ENCODE results near the gene SEMA7A.

The SEMA7A gene

DNA sequence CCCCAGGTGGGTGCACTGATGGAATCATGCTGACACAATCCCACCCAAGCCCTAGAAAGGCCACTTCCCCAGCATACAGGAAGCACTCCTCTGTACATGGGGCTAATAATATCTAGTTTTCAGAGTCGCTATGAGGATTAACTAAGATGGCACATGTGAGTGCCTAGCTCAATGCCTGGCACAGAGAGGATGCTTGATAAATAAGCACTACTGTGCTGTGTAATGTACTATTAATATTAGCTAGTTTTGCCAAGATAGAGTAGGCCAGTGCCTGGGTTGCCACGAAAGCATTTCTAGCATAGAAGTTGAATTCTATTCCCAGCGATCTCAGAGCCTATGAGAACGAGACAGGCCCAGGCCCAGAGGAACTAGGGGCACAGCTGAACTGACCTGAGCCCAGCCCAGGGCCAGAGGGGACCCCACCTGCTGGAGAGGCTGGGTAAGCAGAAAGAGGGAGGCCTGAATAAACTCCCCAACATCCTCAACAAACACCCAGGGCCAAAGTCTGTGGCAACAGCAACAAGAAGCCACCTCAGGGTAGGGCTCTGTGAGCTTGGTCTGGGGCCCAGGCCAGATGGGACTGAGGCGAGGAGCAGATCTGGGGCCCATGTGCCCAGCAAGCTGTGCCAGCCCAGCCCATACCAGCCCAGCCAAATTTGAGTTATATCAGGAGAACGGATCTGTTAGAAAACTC is 7.6 kb upstream of the SEMA7A start:
- Histone ChIP-seq H3K4me3 (ENCODE audit: low read length) (no peak overlapping the region), H3K4me1 (ENCODE audit: control insufficient read depth, insufficient read depth, low read length) (no peaks in the 10 kb centered on the region), H3K36me3 (ENCODE audit: control insufficient read depth, insufficient read depth, low read length) (no peaks in the 10 kb centered on the region), H3K27ac (ENCODE audit: low read length) (no peak overlapping the region), H3K9me3 (ENCODE audit: control insufficient read depth, insufficient read depth, low read length) (no peaks in the 10 kb centered on the region), H3K27me3 (ENCODE audit: control insufficient read depth, insufficient read depth, low read length) (no peaks in the 10 kb centered on the region)
- no peak for DNase-seq (ENCODE audit: low read depth, low spot score)
- no CpG with 5 or more reads among the region's 6 CpGs for WGBS (ENCODE audit: insufficient coverage, insufficient read length)

DNA sequence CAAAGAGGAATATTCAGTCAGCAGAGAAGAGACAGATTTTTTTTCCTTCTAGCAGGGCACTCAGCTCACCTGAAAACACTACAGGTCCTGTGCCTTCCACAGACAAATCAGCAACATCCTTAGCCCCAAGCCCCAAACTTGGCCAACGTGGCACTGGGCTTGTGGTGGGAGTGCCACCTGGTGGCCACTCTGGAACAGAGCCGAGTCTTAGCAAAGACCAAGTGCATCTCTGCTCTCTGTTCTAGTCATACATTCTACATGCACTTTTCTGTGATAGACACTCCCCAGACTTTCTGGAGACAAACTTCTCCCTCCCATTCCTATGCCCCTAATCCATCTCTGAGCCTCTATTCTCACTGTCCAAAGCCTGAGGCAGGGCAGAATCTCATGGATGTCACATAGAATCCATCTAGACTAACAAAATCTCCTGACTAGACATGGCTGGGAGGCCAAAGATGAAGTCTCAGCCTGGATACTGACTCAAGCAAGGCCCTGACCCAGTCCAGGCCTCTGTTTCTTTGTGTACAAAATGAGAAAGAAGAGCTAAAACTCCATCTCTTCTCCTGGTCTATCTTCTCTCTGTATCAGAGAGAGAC is 5.1 kb upstream of the SEMA7A start:
- H3K4me3 ChIP-seq (ENCODE audit: low read length) = no peak overlapping the region
- H3K36me3 ChIP-seq (ENCODE audit: control insufficient read depth, insufficient read depth, low read length) = no peaks in the 10 kb centered on the region
- H3K9me3 ChIP-seq (ENCODE audit: control insufficient read depth, insufficient read depth, low read length) = no peaks in the 10 kb centered on the region
- no peaks in the 10 kb centered on the region for H3K27me3 ChIP-seq (ENCODE audit: control insufficient read depth, insufficient read depth, low read length)
- WGBS (ENCODE audit: insufficient coverage, insufficient read length) = no CpG with 5 or more reads among the region's 2 CpGs
- no peaks in the 10 kb centered on the region for H3K4me1 ChIP-seq (ENCODE audit: control insufficient read depth, insufficient read depth, low read length)
- H3K27ac ChIP-seq (ENCODE audit: low read length) = no peak overlapping the region
- peak; percentile 57 for DNase-seq (ENCODE audit: low read depth, low spot score)

DNA sequence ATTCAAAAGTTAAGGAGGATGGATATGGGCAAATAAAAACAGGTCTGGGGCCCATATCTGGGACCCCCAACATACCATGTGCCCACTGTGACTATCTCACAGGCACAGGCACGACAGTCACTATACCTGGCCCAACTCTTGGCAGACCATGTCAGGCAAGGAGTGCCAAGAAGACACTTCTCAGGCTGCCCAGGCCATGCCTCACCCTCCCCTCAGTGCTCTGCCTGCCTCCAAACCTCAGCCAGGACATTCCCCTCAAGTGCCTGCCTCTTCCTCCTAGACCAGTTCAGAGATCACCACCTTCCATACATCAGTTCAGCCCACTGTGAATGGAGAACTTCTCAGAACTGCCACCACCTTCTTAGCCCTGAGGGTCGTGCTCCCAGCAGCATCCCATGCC is 4.4 kb upstream of the SEMA7A start:
- no peaks in the 10 kb centered on the region for H3K9me3 ChIP-seq (ENCODE audit: control insufficient read depth, insufficient read depth, low read length)
- no peaks in the 10 kb centered on the region for H3K27me3 ChIP-seq (ENCODE audit: control insufficient read depth, insufficient read depth, low read length)
- no peaks in the 10 kb centered on the region for H3K36me3 ChIP-seq (ENCODE audit: control insufficient read depth, insufficient read depth, low read length)
- H3K4me3 ChIP-seq (ENCODE audit: low read length) = no peak overlapping the region
- DNase-seq (ENCODE audit: low read depth, low spot score) = no peak
- no CpG with 5 or more reads among the region's 2 CpGs for WGBS (ENCODE audit: insufficient coverage, insufficient read length)
- H3K27ac ChIP-seq (ENCODE audit: low read length) = no peak overlapping the region
- no peaks in the 10 kb centered on the region for H3K4me1 ChIP-seq (ENCODE audit: control insufficient read depth, insufficient read depth, low read length)

DNA sequence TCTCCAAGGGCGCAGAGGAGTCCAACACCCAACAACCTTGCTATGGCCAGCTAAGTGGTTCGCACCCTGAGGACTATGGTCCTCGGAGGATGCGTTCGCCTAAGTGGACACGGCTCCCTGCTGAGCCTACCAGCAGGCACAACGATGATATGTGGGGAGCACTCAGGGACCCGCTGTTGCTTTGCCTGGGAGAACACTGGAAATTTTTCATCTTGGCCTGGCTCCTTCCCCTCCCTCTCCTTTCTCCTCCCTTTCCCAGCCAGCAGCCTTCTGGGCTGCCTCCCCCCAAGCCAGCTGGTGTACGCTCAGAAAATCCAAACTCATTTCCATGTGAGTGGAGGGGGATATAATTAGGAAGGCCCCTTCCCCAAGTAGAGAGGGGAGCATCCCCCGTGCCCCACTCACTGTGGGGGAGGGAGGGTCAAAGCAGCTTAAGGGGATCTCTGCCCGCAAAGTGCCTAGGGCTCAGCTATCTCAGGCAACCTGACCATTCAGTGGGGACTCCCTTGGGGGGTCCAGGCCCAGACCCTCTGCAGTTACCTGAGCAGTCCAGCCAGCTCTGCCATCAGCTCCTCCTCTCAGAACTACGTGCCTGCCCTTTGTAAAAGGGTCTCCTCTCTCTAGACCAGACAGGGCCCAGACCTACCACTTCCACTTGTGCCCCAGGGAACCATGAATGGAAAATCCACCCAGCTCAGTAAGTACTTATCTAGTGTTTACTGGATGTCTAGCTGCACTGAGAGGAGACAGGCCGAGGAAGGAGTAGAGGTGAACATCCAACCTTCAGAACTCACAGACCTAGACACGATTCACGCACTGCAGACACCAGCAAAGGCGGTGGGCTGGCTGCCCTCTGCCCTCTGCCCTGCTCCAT is 742 bp upstream of the SEMA7A start:
- no peaks in the 10 kb centered on the region; the same call in 1 of the 2 replicates for H3K27me3 ChIP-seq (ENCODE audit: control insufficient read depth, insufficient read depth, low read length)
- peak overlapping the region; percentile 8; the same call in 1 of the 2 replicates for H3K4me3 ChIP-seq (ENCODE audit: low read length)
- no peaks in the 10 kb centered on the region for H3K4me1 ChIP-seq (ENCODE audit: control insufficient read depth, insufficient read depth, low read length)
- H3K36me3 ChIP-seq (ENCODE audit: control insufficient read depth, insufficient read depth, low read length) = no peaks in the 10 kb centered on the region; the same call in 1 of the 2 replicates
- no peak overlapping the region for H3K27ac ChIP-seq (ENCODE audit: low read length)
- DNase-seq (ENCODE audit: low read depth, low spot score) = no peak
- no peaks in the 10 kb centered on the region for H3K9me3 ChIP-seq (ENCODE audit: control insufficient read depth, insufficient read depth, low read length)
- WGBS (ENCODE audit: insufficient coverage, insufficient read length) = no CpG with 5 or more reads among the region's 16 CpGs

DNA sequence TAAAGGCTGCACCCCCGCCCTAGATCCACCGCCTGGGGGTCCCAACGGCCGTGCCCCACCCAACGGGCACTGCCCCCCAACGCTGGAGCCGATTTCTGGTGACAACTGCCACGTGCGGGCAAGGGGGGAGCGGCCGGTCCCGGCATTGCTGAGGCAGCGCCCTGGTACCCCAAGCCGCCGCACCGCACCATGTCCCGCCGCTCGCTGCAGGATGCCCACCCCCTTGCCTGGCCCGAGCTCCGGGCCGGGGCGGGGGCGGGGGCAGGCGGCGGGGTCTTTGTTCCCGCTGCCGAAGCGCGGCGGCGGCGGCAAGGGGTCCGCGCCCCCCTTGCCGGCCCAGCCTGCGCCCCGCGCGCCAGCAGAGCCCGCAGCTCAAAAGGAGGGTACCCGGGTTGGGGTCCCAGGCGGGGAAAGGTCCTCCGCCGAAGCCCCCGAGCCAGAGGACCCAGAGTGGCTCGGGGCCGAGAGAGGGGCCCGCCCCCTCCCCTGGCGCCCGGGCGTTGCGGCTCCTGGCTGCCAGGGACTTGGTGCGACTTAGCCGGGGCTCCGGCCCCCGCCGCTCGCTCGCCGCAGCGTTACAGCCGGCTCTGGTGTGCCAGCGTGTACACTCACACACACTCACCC is 678 bp downstream of the SEMA7A start:
- no peaks in the 10 kb centered on the region; the same call in 1 of the 2 replicates for H3K36me3 ChIP-seq (ENCODE audit: control insufficient read depth, insufficient read depth, low read length)
- H3K4me3 ChIP-seq (ENCODE audit: low read length) = peak overlapping the region; percentile 86
- no peaks in the 10 kb centered on the region; the same call in 1 of the 2 replicates for H3K27me3 ChIP-seq (ENCODE audit: control insufficient read depth, insufficient read depth, low read length)
- H3K9me3 ChIP-seq (ENCODE audit: control insufficient read depth, insufficient read depth, low read length) = no peaks in the 10 kb centered on the region
- no CpG with 5 or more reads among the region's 64 CpGs for WGBS (ENCODE audit: insufficient coverage, insufficient read length)
- no peak for DNase-seq (ENCODE audit: low read depth, low spot score)
- H3K27ac ChIP-seq (ENCODE audit: low read length) = no peak overlapping the region
- 0 out of 2 replicates have a peak, but pooled peaks cover 2% of the 10 kb centered on the region for H3K4me1 ChIP-seq (ENCODE audit: control insufficient read depth, insufficient read depth, low read length)

DNA sequence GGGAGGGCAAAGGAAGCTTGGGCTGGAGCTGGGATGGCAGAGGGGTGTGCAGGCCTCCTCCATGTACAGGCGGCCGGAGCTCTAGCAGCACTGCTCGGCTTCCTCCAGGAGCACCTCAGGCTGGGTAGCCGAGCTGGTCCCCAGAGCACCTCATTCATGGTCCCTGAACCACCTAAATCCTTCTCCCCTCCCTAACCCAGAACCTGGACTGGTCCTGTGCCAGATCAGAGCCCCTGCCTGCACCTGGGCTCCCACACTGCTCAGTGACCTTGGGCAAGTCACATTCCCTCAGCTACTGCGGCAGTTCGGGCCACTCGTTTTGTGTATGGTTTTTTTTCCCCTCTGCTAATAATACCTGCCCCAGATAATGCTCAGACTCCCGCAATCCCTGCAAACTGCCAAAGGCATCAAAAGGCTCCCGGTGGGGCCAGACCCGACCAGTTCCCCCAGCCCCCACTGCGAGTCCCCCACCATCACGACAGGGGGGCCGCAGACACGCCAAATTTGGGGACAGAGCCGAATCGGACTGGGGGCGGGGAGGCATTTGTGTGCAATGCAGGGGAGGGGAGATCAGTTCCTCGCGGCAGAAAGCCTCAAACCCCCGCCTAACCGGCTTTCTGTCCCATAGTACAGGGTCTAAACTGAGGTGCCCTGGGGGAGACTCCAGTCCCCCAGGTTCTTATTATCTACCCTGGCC is 1.3 kb downstream of the SEMA7A start:
- H3K27ac ChIP-seq (ENCODE audit: low read length) = no peak overlapping the region
- no CpG with 5 or more reads among the region's 21 CpGs for WGBS (ENCODE audit: insufficient coverage, insufficient read length)

DNA sequence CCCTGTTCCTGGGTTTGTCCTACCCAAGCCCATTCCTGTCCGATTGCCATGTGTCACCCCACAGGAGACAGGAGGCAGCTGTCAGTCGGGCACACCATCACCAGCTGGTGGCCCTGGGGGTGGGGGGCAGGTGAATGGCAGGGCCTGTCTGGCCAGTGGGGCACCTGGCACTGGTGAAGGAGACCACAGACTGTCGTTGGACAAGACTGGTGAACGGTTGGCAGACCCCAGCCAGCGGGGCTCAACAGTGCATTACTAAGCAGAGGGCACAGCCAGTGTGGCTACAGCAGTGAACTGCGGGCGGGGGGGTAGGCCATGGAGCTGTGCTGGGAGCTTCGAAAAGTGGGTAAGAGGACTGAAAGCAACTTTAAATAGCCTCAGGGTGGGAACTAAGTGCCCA is 2.1 kb downstream of the SEMA7A start:
- H3K9me3 ChIP-seq (ENCODE audit: control insufficient read depth, insufficient read depth, low read length) = no peaks in the 10 kb centered on the region
- no CpG with 5 or more reads among the region's 8 CpGs for WGBS (ENCODE audit: insufficient coverage, insufficient read length)
- no peaks in the 10 kb centered on the region; the same call in 1 of the 2 replicates for H3K27me3 ChIP-seq (ENCODE audit: control insufficient read depth, insufficient read depth, low read length)
- no peak for DNase-seq (ENCODE audit: low read depth, low spot score)
- H3K36me3 ChIP-seq (ENCODE audit: control insufficient read depth, insufficient read depth, low read length) = no peaks in the 10 kb centered on the region; the same call in 1 of the 2 replicates
- H3K4me3 ChIP-seq (ENCODE audit: low read length) = no peak overlapping the region
- H3K27ac ChIP-seq (ENCODE audit: low read length) = no peak overlapping the region
- 0 out of 2 replicates have a peak, but pooled peaks cover 2% of the 10 kb centered on the region for H3K4me1 ChIP-seq (ENCODE audit: control insufficient read depth, insufficient read depth, low read length)

More for the DNA sequence above, 1.3 kb downstream of the SEMA7A start:
- H3K36me3 ChIP-seq (ENCODE audit: control insufficient read depth, insufficient read depth, low read length) = no peaks in the 10 kb centered on the region; the same call in 1 of the 2 replicates
- H3K4me1 ChIP-seq (ENCODE audit: control insufficient read depth, insufficient read depth, low read length) = 0 out of 2 replicates have a peak, but pooled peaks cover 2% of the 10 kb centered on the region
- no peak for DNase-seq (ENCODE audit: low read depth, low spot score)
- peak overlapping the region; percentile 86; the same call in 1 of the 2 replicates for H3K4me3 ChIP-seq (ENCODE audit: low read length)
- no peaks in the 10 kb centered on the region; the same call in 1 of the 2 replicates for H3K27me3 ChIP-seq (ENCODE audit: control insufficient read depth, insufficient read depth, low read length)
- H3K9me3 ChIP-seq (ENCODE audit: control insufficient read depth, insufficient read depth, low read length) = no peaks in the 10 kb centered on the region

DNA sequence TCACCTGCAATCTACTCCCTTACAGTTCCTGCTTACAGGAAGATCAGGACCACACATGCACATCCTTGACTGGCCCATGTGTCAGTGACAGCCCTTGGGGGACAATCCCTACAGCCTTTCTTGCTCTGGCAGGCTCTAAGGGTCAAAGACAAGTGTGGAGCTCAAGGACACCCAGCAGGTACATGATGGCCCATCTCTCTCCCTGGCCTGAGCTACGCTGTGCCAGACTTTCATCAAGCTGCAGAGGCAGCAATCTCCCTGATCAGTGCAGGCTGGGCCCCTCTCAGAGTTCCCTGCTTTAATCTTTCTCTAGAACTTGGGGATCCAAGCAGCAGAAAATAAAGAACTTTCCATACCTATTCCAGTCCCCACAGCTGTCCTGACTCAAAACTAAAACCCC is 2.6 kb downstream of the SEMA7A start:
- 0 out of 2 replicates have a peak, but pooled peaks cover 2% of the 10 kb centered on the region for H3K4me1 ChIP-seq (ENCODE audit: control insufficient read depth, insufficient read depth, low read length)
- no CpG with 5 or more reads among the region's 1 CpG for WGBS (ENCODE audit: insufficient coverage, insufficient read length)
- no peak overlapping the region for H3K27ac ChIP-seq (ENCODE audit: low read length)
- no peaks in the 10 kb centered on the region; the same call in 1 of the 2 replicates for H3K36me3 ChIP-seq (ENCODE audit: control insufficient read depth, insufficient read depth, low read length)
- no peaks in the 10 kb centered on the region; the same call in 1 of the 2 replicates for H3K27me3 ChIP-seq (ENCODE audit: control insufficient read depth, insufficient read depth, low read length)
- H3K9me3 ChIP-seq (ENCODE audit: control insufficient read depth, insufficient read depth, low read length) = no peaks in the 10 kb centered on the region
- DNase-seq (ENCODE audit: low read depth, low spot score) = no peak
- no peak overlapping the region for H3K4me3 ChIP-seq (ENCODE audit: low read length)

DNA sequence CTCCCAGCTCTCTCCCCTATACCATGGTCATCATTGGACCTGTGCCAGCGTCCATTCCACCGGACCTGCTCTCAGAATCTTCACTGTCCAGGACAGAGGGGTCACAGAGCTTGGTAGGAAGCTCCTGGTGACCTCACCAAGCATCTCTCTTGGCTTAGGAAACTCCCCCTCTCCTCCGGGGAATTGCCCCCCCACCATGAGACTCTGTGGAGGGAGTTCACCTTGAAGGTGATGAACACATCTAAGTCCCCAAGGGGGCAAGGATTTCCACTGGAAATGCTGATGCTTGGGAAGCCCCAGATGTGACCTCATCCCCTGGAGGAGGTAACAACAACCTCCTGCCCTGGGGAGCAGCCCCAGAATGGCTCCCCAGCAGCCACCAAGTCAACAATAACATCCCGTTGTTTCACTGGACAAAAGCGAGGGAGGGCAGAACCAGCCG is 3.2 kb downstream of the SEMA7A start:
- Histone ChIP-seq H3K4me1 (ENCODE audit: control insufficient read depth, insufficient read depth, low read length) (0 out of 2 replicates have a peak, but pooled peaks cover 2% of the 10 kb centered on the region), H3K27ac (ENCODE audit: low read length) (no peak overlapping the region), H3K36me3 (ENCODE audit: control insufficient read depth, insufficient read depth, low read length) (no peaks in the 10 kb centered on the region; the same call in 1 of the 2 replicates), H3K4me3 (ENCODE audit: low read length) (no peak overlapping the region), H3K9me3 (ENCODE audit: control insufficient read depth, insufficient read depth, low read length) (no peaks in the 10 kb centered on the region), H3K27me3 (ENCODE audit: control insufficient read depth, insufficient read depth, low read length) (no peaks in the 10 kb centered on the region; the same call in 1 of the 2 replicates)
- no peak for DNase-seq (ENCODE audit: low read depth, low spot score)
- WGBS (ENCODE audit: insufficient coverage, insufficient read length) = no CpG with 5 or more reads among the region's 6 CpGs
